NCI-H748 treated with DMSO at 0.1 percent for 48 hours (cell line): ENCODE measurements around the gene KRT36.

Experiments
- DNase-seq: peaks from one replicate; lab custom pipeline; 2025; lab: John Stamatoyannopoulos, UW

KRT36 gene

GRCh38 chr17:41489531-41489930 lies at the start of gene KRT36:
KRT36 (minus strand) TSS chr17:41489910; CDS start chr17:41489864, 46 bp downstream.
- DNase-seq, result no peak

- DNase-seq, result no peak
These were observed 49.4 kb upstream of the KRT36 start for GRCh38 chr17:41539071-41539492.

DNA sequence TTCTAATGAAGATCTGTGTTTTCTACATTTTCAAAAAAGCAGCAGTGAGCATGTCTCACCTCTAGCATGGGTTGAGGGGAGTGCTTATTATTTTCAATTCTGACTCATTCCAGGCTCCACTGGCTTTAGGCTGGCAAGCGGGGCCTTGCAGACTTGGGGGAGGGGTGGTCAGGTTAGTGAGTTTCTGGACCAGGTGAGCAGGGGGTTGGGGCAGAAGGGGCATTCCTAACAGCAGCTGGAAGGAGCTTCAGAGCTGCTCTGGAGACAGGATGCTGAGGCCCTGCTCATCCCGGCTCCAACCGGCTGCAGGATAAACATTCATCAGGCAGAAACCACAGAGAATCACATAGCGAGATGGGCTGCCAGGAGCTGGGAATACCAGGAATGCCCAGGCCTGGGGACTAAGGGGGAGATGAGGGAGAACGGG lies 48.9 kb upstream of the KRT36 start:
- DNase-seq, result no peak

GRCh38 chr17:41537990-41538389 lies 48.3 kb upstream of the KRT36 start:
- DNase-seq, result no peak

- no peak for DNase-seq
These were observed 47.9 kb upstream of the KRT36 start for GRCh38 chr17:41537614-41537954.

GRCh38 chr17:41536741-41537613 lies 47.3 kb upstream of the KRT36 start:
- no peak for DNase-seq

DNA sequence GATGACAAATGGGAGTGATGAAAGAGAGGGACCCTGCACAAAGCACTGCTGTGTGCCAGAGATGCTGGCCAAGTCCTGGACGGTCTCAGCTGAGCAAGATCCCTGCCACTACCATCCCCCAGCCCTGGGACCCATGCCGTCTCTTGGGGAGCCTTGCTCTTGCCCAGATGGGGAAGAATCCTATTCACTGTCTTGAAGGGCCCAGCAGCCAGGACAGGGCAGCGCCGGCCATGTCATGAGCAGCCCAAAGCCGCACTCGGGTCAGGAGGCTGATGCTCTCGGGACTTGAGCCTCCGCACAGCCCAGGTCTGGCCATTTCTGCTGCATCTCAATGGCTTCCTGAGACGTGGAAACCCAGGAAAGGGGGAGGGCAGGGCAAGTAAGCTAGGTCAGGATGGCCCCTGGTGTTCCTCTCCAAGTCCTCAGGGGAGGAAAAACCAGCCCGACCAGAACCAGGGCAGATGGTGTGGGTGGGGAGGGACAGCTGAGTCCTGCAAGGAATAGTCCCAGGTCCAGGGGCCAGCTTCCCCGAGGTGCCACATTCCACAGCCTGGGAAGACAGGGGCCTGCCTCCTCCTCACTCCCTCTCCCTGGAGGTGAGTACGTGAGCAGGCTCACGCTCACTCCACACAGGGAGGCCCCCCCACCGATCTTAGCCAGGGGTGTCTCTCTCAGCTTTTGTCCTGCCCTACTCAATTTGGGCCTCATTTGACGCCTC lies 46.2 kb upstream of the KRT36 start:
- no peak for DNase-seq

- DNase-seq, result no peak
These were observed 45.3 kb upstream of the KRT36 start for GRCh38 chr17:41534899-41535546.

GRCh38 chr17:41533613-41534012 lies 43.9 kb upstream of the KRT36 start:
- DNase-seq, result no peak

DNA sequence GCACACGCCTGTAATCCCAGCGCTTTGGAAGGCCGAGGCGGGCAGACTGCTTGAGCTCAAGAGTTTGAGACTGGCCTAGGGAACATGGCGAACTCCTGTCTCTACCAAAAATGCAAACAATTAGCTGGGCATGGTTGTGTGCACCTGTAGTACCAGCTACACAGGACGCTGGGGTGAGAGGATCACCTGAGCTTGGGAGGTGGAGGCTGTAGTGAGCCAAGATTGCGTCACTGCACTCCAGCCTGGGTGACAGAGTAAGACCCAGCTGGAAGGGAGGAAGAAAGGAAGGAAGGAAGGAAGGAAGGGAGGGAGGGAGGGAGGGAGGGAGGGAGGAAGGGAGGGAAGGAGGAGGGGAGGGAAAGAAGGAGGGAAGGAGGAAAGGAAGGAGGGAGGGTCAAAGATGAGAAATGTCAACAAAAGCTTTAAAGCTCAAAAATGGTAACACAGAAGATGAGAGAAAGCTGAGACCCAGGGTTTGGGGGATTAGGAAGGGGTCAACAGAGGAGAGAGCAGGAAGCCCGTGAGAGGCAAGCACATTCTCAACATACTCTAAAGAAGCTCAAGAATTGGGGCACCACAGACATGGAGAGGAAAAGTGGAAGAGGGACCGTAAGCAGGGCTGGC lies 43.3 kb upstream of the KRT36 start:
- DNase-seq, result no peak

DNA sequence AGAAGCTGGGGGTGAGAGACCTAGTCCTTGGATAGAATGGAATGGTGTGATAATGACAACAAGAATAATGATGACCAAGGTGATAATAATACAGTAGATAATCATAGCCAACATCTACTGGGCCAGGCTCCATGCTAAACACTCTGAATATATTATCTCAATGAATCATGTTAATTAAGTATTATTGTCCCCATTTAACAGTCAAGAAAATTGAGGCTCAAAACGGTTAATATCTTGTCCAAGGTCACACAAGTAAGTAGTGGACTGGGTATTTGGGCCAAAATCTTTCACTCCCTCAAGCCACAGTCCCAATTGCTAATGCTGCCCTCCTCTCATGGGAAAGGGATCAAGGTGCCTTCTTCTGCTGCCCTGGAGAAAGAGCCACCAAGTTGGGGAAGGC lies 42.3 kb upstream of the KRT36 start:
- DNase-seq, result no peak

GRCh38 chr17:41530062-41531048 lies 40.6 kb upstream of the KRT36 start:
- DNase-seq, result no peak

- DNase-seq, result peak; percentile 59
These were observed 39.8 kb upstream of the KRT36 start for GRCh38 chr17:41529491-41529915.

GRCh38 chr17:41528959-41529353 lies 39.2 kb upstream of the KRT36 start:
- DNase-seq, result peak; percentile 59

DNA sequence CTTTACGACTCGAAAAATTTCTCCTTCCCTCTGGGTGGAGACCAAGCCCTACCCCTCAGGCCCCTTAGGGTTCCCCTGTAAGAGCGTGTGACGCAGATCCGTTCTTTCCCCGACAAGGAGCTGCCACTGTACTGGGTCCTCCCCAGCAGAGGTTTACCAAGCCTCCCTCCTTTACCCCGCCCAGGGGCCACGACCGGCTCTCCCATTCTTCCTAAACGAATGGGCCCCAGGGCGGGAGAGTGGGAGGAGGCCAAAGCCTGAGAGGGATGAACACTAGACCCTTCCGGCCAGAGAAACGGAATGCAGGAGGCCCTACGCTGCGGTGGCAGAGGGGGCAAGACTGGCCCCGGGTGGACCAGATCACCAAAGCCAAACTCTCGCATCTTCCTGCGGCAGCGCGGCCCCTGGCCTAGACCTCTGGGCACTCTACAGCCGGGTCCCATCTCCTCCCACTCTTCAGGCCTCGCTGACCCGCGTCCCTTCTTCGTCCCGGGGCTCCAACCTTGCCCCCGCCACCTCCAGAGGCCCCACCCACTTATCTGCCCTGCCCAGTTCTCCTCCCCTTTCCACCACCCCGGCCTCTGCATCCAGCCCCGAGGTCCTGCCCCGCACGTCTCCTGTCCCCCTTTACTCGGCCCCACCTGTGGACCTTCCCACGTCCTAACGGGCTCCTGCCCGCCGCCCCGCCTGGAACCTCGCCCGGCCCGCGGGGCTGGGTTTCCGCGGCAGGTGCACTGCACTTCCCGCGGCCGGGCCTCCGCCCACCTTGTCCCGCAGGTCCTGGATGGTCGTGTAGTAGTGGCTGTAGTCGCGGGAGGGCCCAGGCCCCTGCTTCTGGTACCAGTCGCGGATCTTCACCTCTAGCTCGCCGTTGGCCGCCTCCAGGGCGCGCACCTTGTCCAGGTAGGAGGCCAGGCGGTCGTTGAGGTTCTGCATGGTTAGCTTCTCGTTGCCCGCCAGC lies 37.6 kb upstream of the KRT36 start:
- peak; percentile 60 for DNase-seq

DNA sequence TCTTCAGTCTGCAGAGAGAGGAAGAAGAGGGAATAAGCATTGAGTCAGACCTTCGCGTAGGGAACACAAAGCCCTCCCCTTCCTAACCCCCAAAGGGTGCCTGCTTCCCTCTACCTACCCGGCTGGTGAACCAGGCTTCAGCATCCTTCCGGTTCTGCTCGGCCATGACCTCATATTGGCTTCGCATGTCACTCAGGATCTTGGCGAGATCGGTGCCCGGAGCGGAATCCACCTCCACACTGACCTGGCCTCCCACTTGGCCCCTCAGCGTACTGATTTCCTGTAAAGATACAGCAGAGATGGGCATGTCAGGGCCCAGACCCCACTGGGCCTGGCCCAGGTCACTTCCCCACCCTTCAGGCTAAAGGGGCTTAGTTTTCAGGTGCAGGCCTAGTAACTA lies 34.6 kb upstream of the KRT36 start:
- no peak for DNase-seq

GRCh38 chr17:41523787-41524186 lies 34.1 kb upstream of the KRT36 start:
- DNase-seq, result no peak

DNA sequence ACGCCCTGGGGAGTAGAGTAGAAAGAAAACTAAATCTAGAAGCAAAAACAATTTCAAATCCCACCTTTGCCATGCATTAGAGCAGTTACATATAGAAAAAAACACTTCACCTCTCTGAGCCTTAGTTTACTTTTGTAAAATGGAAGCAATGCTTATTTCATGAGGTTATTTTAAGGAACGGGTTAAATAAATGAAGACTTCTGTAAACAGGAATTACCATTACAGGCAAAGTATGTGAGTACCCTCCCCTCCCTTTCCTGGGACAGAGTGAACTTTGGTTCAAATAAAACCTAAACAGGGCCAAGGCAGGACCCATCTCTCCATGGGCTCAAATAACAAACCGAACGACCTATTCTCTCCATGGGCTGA lies 33.5 kb upstream of the KRT36 start:
- no peak for DNase-seq

- DNase-seq, result no peak
These were observed 32.9 kb upstream of the KRT36 start for GRCh38 chr17:41522301-41523224.
